Cardiac muscle cell (in vitro differentiated cells and primary cell): ENCODE data around the gene RWDD2A. TPM values are rescaled to one million over a fixed set of nuclear protein-coding genes. Genes with fewer than 3 reads are reported as not detected.

ENCODE experiments used
- DNase-seq, 2 donors: peaks; one replicate each; pipeline versions ENCODE4 v3.0.0 to v3.0.0-alpha.2; 2010 to 2017; ENCODE audit warnings: low read depth in 1 of 2, low spot score in 1 of 2
- H3K27ac ChIP-seq: fragments of 200-600 bp; sonication (generic); 2 replicates; pipeline ENCODE4 v1.5.1; 2016
- H3K27me3 ChIP-seq: fragments of 200-600 bp; sonication (generic); 2 replicates; pipeline ENCODE4 v1.6.0; 2016; ENCODE audit warnings: control low read depth
- H3K36me3 ChIP-seq: fragments of 200-600 bp; sonication (generic); 2 replicates; pipeline ENCODE4 v1.5.1; 2016; ENCODE audit warnings: control low read depth
- H3K4me1 ChIP-seq: fragments of 200-600 bp; sonication (generic); 2 replicates; pipeline ENCODE4 v1.8.1; 2017; ENCODE audit warnings: low read depth, mild to moderate bottlenecking, mixed run types
- H3K4me3 ChIP-seq: fragments of 200-600 bp; sonication (generic); 2 replicates; pipeline ENCODE4 v1.5.1; 2016; ENCODE audit warnings: mild to moderate bottlenecking
- H3K9me3 ChIP-seq: fragments of 200-600 bp; sonication (generic); 2 replicates; pipeline ENCODE4 v1.5.1; 2017; ENCODE audit warnings: low read depth, mild to moderate bottlenecking, control low read depth
- CTCF ChIP-seq: IDR thresholded peaks from 2 replicates; pipeline ENCODE4 v1.5.1; 2012; ENCODE audit warnings: low read depth, mild to moderate bottlenecking, low read length
- polyA plus RNA-seq: library from polyadenylated mRNA; unstranded; fragments of >200 nt; fragmentation: Nextera tagmentation; extraction: Ambion mirVana; gene quantifications from 2 replicates; pipeline ENCODE4 v1.2.1, GENCODE V29; 2016
- total RNA-seq: library from RNA; depleted of rRNA; stranded (reverse); fragments of >200 nt; gene quantifications from 2 replicates; pipeline ENCODE4 v1.2.3, GENCODE V29; 2016

The RWDD2A gene
- total and polyA plus RNA-seq, 2 experiments from 2014 or later: 5.6 to 11.0 TPM

DNA sequence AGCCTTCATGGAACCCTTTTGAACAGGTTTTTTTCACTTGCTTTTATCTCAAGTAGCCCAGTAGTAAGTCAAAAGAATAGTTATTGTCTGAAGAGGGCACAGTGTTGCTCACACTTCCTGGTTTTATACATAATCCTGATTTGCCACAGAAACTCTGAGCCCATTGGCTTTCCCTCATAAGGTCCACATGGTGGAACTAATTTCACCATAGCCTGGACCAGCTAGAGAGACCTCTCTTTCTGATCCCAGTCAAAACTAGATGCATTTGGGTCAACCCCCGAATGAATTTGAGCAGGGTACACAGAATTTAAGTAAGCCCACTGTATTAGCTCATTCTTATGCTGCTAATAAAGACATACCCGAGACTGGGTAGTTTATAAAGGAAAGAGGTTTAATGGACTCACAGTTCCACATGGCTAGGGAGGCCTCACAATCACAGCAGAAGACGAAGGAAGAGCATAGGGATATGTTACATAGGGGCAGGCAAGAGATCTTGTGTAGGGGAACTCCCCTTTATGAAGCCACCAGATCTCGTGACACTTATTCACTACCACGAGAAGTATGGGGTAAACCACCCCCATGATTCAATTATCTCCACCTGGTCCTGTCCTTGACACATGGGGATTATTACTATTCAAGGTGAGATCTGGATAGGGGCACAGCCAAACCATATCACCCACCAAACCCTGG lies 6.2 kb downstream of the RWDD2A start:
- no peaks in the 10 kb centered on the region for H3K27me3 ChIP-seq
- DNase-seq: no peak
- H3K27ac ChIP-seq: no peak overlapping the region
- H3K36me3 ChIP-seq: peaks cover 20% of the 10 kb centered on the region
- peaks cover 9% of the 10 kb centered on the region for H3K4me1 ChIP-seq
- no peak overlapping the region for H3K4me3 ChIP-seq
- H3K9me3 ChIP-seq: no peaks in the 10 kb centered on the region
- no peak for TF ChIP-seq CTCF

DNA sequence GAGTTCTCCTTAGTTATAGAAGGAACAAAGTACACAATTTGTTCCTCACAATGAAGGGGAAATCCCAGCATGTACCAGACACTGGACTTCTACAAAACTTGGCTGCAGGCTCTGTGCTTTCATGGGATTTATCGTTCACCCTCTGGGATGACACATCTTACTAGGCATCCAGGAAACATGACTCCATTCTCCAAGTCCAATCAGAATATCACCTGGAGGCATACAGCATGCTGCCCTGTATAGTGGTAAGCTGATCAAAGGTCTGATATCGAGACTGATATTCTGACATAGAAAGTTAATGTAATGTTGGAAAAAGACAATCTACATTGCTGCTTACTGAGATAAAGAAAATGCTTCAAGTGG lies 6.7 kb downstream of the RWDD2A start:
- DNase-seq: peak in 1 of 2 donors; percentile 63
- Histone ChIP-seq H3K9me3 (no peaks in the 10 kb centered on the region), H3K27ac (no peak overlapping the region), H3K36me3 (peaks cover 20% of the 10 kb centered on the region), H3K4me1 (peaks cover 3% of the 10 kb centered on the region), H3K27me3 (no peaks in the 10 kb centered on the region), H3K4me3 (no peak overlapping the region)
- TF ChIP-seq CTCF: no peak

DNA sequence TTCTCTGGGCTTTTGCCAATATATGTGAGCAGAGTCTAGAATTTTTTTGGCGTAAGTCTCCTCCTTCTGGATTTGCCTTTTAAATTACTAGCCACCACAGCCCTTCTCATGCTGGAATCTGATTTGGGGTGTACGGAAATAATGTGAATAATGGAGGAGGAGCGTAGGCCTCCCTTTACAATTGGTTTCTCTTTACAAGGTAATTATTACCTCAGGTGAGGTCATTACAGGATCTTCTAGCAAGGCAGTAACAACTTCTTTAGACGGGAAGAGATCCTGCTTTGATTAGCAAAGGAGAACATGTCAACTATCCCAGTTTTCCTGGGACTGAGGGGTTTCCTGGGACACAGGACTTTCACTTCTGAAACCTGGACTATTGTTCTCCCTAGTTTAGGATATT lies 8.9 kb downstream of the RWDD2A start:
- H3K27me3 ChIP-seq: no peaks in the 10 kb centered on the region
- no peak for TF ChIP-seq CTCF
- no peak overlapping the region for H3K4me3 ChIP-seq
- H3K36me3 ChIP-seq: no peaks in the 10 kb centered on the region
- H3K4me1 ChIP-seq: no peaks in the 10 kb centered on the region
- DNase-seq: peak in 1 of 2 donors; percentile 23
- no peaks in the 10 kb centered on the region for H3K9me3 ChIP-seq
- H3K27ac ChIP-seq: no peak overlapping the region

DNA sequence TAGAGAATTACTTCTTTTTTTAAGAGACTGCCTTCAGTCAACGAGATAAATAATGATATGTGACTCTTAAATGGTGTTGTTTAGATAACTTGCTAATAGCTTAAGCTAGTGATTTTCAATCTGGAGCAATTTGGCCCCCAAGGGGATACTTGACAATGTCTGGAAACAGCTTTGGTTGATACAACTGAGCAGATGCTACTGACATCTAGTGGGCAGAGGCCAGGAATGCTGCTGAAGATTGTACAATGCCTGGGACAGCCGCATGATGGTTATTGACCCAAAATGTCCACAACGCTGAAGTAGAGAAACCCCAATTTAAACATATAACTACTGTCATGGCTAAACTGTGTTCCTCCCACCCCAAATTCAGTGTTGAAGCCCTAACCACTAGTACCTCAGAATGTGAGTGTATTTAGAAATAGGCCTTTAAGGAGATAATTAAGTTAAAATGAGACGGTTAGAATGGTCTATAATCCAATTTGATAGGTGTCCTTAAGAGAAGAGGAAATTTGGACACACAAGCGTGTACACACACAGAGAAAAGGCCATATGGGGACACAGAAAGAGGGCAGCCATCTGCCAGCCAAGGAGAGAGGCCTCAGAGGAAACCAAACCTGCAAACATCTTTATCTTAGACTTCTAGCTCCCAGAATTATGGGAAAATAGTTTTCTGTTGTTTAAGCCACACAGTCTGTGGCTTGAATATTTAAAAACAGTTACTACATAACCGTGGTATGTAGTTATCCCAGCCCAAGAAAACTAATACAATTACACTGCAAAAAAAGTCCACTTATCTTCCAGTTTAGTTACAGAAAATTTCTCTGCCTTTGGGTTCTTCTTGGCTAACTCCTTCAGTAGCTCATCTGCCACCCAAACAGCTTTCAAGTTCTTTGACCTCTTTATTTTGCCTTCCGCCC lies 22.2 kb downstream of the RWDD2A start:
- Histone ChIP-seq H3K9me3 (no peaks in the 10 kb centered on the region), H3K27ac (no peak overlapping the region), H3K4me1 (no peaks in the 10 kb centered on the region), H3K27me3 (no peaks in the 10 kb centered on the region), H3K36me3 (no peaks in the 10 kb centered on the region), H3K4me3 (no peak overlapping the region)
- TF ChIP-seq CTCF: peak; percentile 90
- DNase-seq: peak; percentile 75 to 86

- no peak overlapping the region for H3K4me3 ChIP-seq
- H3K36me3 ChIP-seq: no peaks in the 10 kb centered on the region
- no peaks in the 10 kb centered on the region for H3K27me3 ChIP-seq
- H3K27ac ChIP-seq: no peak overlapping the region
- no peaks in the 10 kb centered on the region for H3K4me1 ChIP-seq
- TF ChIP-seq CTCF: no peak
- no peak for DNase-seq
- no peaks in the 10 kb centered on the region for H3K9me3 ChIP-seq
Observed at GRCh38 chr6:83216806-83217205, 23.6 kb downstream of the RWDD2A start.
